ENCODE data around the gene VPS26C.

The VPS26C gene

GRCh38 chr21:37268186-37268503 lies 1.0 kb upstream of the VPS26C start:
- peak overlapping the region; percentile 93 for H3K27ac ChIP-seq (ENCODE audit: low read depth, low read length)
- H3F3A ChIP-seq (ENCODE audit: control insufficient read depth, insufficient read depth), result peaks cover 6% of the 10 kb centered on the region; the same call in 1 of the 2 replicates
- H3K4me3 ChIP-seq (ENCODE audit: low read length), result peak overlapping the region; percentile 95
- no peaks in the 10 kb centered on the region for H3K9me3 ChIP-seq (ENCODE audit: control insufficient read depth, insufficient read depth, low read length)
- peaks cover 32% of the 10 kb centered on the region for H3K4me1 ChIP-seq (ENCODE audit: control insufficient read depth, low read length)
- H3K27me3 ChIP-seq (ENCODE audit: control insufficient read depth, low read length), result no peaks in the 10 kb centered on the region
- H3K4me2 ChIP-seq (ENCODE audit: low read length), result peak overlapping the region; percentile 72
- peaks cover 51% of the 10 kb centered on the region for H3K79me2 ChIP-seq (ENCODE audit: control insufficient read depth, low read length)
- no peak for TF ChIP-seq EZH2phosphoT487 (IDR thresholded peaks at IDR 0.05; ENCODE audit: borderline replicate concordance, low read length)
- no peak for TF ChIP-seq CTCF (IDR thresholded peaks at IDR 0.05; ENCODE audit: low read depth, low read length, poor library complexity, severe bottlenecking)
- peaks cover 29% of the 10 kb centered on the region for H3K36me3 ChIP-seq (ENCODE audit: control insufficient read depth, low read length)
- H4K20me1 ChIP-seq (ENCODE audit: control insufficient read depth, insufficient read depth, low read depth, low read length), result peaks cover 8% of the 10 kb centered on the region; the same call in 1 of the 2 replicates
- no peaks in the 10 kb centered on the region for H3K9me2 ChIP-seq (replicated peaks; ENCODE audit: control insufficient read depth, low read length)

- Histone ChIP-seq H3K4me3 (ENCODE audit: low read length) (peak overlapping the region; percentile 95), H4K20me1 (ENCODE audit: control insufficient read depth, insufficient read depth, low read depth, low read length) (peaks cover 8% of the 10 kb centered on the region; the same call in 1 of the 2 replicates), H3K4me1 (ENCODE audit: control insufficient read depth, low read length) (peaks cover 32% of the 10 kb centered on the region), H3K79me2 (ENCODE audit: control insufficient read depth, low read length) (peaks cover 64% of the 10 kb centered on the region), H3F3A (ENCODE audit: control insufficient read depth, insufficient read depth) (peaks cover 6% of the 10 kb centered on the region; the same call in 1 of the 2 replicates), H3K9me2 (replicated peaks; ENCODE audit: control insufficient read depth, low read length) (no peaks in the 10 kb centered on the region), H3K36me3 (ENCODE audit: control insufficient read depth, low read length) (peaks cover 29% of the 10 kb centered on the region), H3K9me3 (ENCODE audit: control insufficient read depth, insufficient read depth, low read length) (no peaks in the 10 kb centered on the region), H3K4me2 (ENCODE audit: low read length) (peak overlapping the region; percentile 79), H3K27ac (ENCODE audit: low read depth, low read length) (peak overlapping the region; percentile 93), H3K27me3 (ENCODE audit: control insufficient read depth, low read length) (no peaks in the 10 kb centered on the region)
- no peak for TF ChIP-seq CTCF (IDR thresholded peaks at IDR 0.05; ENCODE audit: low read depth, low read length, poor library complexity, severe bottlenecking)
Measured at GRCh38 chr21:37266515-37267221, 466 bp downstream of the VPS26C start.

GRCh38 chr21:37264808-37265207 lies 2.3 kb downstream of the VPS26C start:
- Histone ChIP-seq H3K27ac (ENCODE audit: low read depth, low read length) (no peak overlapping the region), H3K36me3 (ENCODE audit: control insufficient read depth, low read length) (peaks cover 36% of the 10 kb centered on the region), H3K4me3 (ENCODE audit: low read length) (no peak overlapping the region), H3K79me2 (ENCODE audit: control insufficient read depth, low read length) (peaks cover 81% of the 10 kb centered on the region), H3K4me1 (ENCODE audit: control insufficient read depth, low read length) (peaks cover 32% of the 10 kb centered on the region), H3K4me2 (ENCODE audit: low read length) (peak overlapping the region; percentile 79; the same call in 1 of the 2 replicates), H3K27me3 (ENCODE audit: control insufficient read depth, low read length) (no peaks in the 10 kb centered on the region), H3K9me3 (ENCODE audit: control insufficient read depth, insufficient read depth, low read length) (no peaks in the 10 kb centered on the region), H3K9me2 (replicated peaks; ENCODE audit: control insufficient read depth, low read length) (no peaks in the 10 kb centered on the region), H4K20me1 (ENCODE audit: control insufficient read depth, insufficient read depth, low read depth, low read length) (peaks cover 8% of the 10 kb centered on the region; the same call in 1 of the 2 replicates), H3F3A (ENCODE audit: control insufficient read depth, insufficient read depth) (peaks cover 8% of the 10 kb centered on the region)
- no peak for TF ChIP-seq EZH2phosphoT487 (IDR thresholded peaks at IDR 0.05; ENCODE audit: borderline replicate concordance, low read length)
- no peak for TF ChIP-seq CTCF (IDR thresholded peaks at IDR 0.05; ENCODE audit: low read depth, low read length, poor library complexity, severe bottlenecking)
